Astrocyte (in vitro differentiated cells and primary cell): Measurements from ENCODE around the gene PIK3C2G. TPM values are rescaled to one million over a fixed set of nuclear protein-coding genes. Genes with fewer than 3 reads are reported as not detected.

Experiments used
- DNase-seq: peaks from one replicate; pipeline ENCODE4 v3.0.0-alpha.2; 2010; ENCODE audit warnings: low read depth
- FAIRE-seq: peaks from 2 replicates; lab custom pipeline; 2011; peaks lifted over from hg19 to GRCh38; lab: Jason Lieb, UNC
- H2AFZ ChIP-seq: 2 replicates; pipeline ENCODE4 v1.6.0; 2012; ENCODE audit warnings: low read depth, low read length, inconsistent platforms
- H3K27ac ChIP-seq: 2 replicates; pipeline ENCODE4 v1.5.1; 2011; ENCODE audit warnings: low read depth, low read length, inconsistent platforms
- H3K27me3 ChIP-seq: 2 replicates; pipeline ENCODE4 v1.6.0; 2011; ENCODE audit warnings: low read length, inconsistent platforms; ENCODE audit not compliant: insufficient read depth
- H3K36me3 ChIP-seq: 2 replicates; pipeline ENCODE4 v1.5.1; 2011; ENCODE audit warnings: low read length, inconsistent platforms; ENCODE audit not compliant: insufficient read depth
- H3K4me1 ChIP-seq: 2 replicates; pipeline ENCODE4 v1.5.1; 2011; ENCODE audit warnings: low read length, inconsistent platforms; ENCODE audit not compliant: insufficient read depth
- H3K4me2 ChIP-seq: 2 replicates; pipeline ENCODE4 v1.6.0; 2012; ENCODE audit warnings: low read length, inconsistent platforms
- H3K4me3 ChIP-seq: 2 replicates; pipeline ENCODE4 v1.5.1; 2011; ENCODE audit warnings: low read depth, mild to moderate bottlenecking, low read length, inconsistent platforms; ENCODE audit not compliant: insufficient read depth
- H3K79me2 ChIP-seq: 2 replicates; pipeline ENCODE4 v1.6.0; 2012; ENCODE audit warnings: mild to moderate bottlenecking, low read length, inconsistent platforms; ENCODE audit not compliant: insufficient read depth
- H3K9ac ChIP-seq: 2 replicates; pipeline ENCODE4 v1.6.0; 2012; ENCODE audit warnings: mild to moderate bottlenecking, low read length, inconsistent platforms
- H3K9me3 ChIP-seq: 2 replicates; pipeline ENCODE4 v1.5.1; 2012; ENCODE audit warnings: low read depth, mild to moderate bottlenecking, low read length, inconsistent platforms; ENCODE audit not compliant: insufficient read depth
- H4K20me1 ChIP-seq: 2 replicates; pipeline ENCODE4 v1.6.0; 2012; ENCODE audit warnings: low read length, inconsistent platforms; ENCODE audit not compliant: insufficient read depth
- H3K27ac Mint-ChIP-seq: one replicate; pipeline ENCODE4 v1.8.0; 2021; ENCODE audit warnings: mild to moderate bottlenecking, mixed read lengths; ENCODE audit not compliant: unreplicated experiment
- H3K27me3 Mint-ChIP-seq: one replicate; pipeline ENCODE4 v1.8.0; 2021; ENCODE audit warnings: low read depth, mixed read lengths; ENCODE audit not compliant: unreplicated experiment
- H3K36me3 Mint-ChIP-seq: one replicate; pipeline ENCODE4 v1.8.0; 2021; ENCODE audit warnings: low read depth, mixed read lengths; ENCODE audit not compliant: unreplicated experiment
- H3K4me1 Mint-ChIP-seq: one replicate; pipeline ENCODE4 v1.8.0; 2021; ENCODE audit warnings: low read depth, mixed read lengths; ENCODE audit not compliant: unreplicated experiment
- H3K4me3 Mint-ChIP-seq: one replicate; pipeline ENCODE4 v1.8.0; 2021; ENCODE audit warnings: mild to moderate bottlenecking, moderate library complexity, mixed read lengths; ENCODE audit not compliant: unreplicated experiment
- H3K9me3 Mint-ChIP-seq: one replicate; pipeline ENCODE4 v1.8.0; 2021; ENCODE audit warnings: mild to moderate bottlenecking, mixed read lengths; ENCODE audit not compliant: unreplicated experiment
- CTCF ChIP-seq: IDR thresholded peaks from 2 replicates; pipeline ENCODE4 v1.5.1; 2011; ENCODE audit warnings: low read depth, mild to moderate bottlenecking, inconsistent platforms, low read length, moderate library complexity; ENCODE audit not compliant: insufficient read depth
- EZH2 ChIP-seq: IDR thresholded peaks from 2 replicates; pipeline ENCODE4 v1.6.1; 2012; ENCODE audit warnings: mild to moderate bottlenecking, low read length, inconsistent platforms; ENCODE audit not compliant: insufficient read depth
- total RNA-seq: library from RNA; stranded (reverse); gene quantifications from 2 replicates; pipeline ENCODE4 v1.2.1, GENCODE V29; 2021

PIK3C2G gene
- total RNA-seq, 1 donor from 2014 or later = 0.05 TPM

- Histone ChIP-seq H3K4me2 (no peak overlapping the region), H3K9ac (no peak overlapping the region), H3K9me3 (no peaks in the 10 kb centered on the region), H3K4me1 (peaks cover 9% of the 10 kb centered on the region), H3K4me3 (no peak overlapping the region), H3K79me2 (no peaks in the 10 kb centered on the region), H4K20me1 (no peaks in the 10 kb centered on the region), H3K36me3 (no peaks in the 10 kb centered on the region), H3K27me3 (no peaks in the 10 kb centered on the region), H3K27ac (no peak overlapping the region), H2AFZ (no peak overlapping the region)
- Mint-ChIP-seq H3K4me1 (peaks cover 10% of the 10 kb centered on the region), H3K4me3 (no peak overlapping the region), H3K27me3 (no peaks in the 10 kb centered on the region), H3K36me3 (no peaks in the 10 kb centered on the region), H3K27ac (no peak overlapping the region), H3K9me3 (no peaks in the 10 kb centered on the region)
- FAIRE-seq (no peak), DNase-seq (no peak)
- TF ChIP-seq EZH2 (no peak), CTCF (no peak)
Observed at GRCh38 chr12:18472304-18472703, 211.0 kb downstream of the PIK3C2G start.

DNA sequence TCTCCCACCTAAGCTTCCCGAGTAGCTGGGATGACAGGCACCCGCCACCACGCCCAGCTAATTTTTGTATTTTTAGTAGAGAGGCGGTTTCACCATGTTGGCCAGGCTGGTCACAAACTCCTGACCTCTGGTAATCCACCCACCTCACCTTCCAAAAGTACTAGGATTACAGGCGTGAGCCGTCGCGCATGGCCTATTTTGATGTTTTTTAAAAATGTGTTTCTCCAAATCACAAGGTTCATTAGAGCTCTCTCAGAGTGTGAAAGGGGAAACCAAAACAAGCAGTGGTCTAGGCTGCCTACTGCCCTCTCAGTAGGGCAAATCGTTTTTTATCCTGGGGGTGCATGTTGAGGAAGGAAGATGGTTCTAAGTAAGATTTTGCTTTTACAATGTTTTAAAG lies 211.5 kb downstream of the PIK3C2G start:
- Histone ChIP-seq H3K36me3 (no peaks in the 10 kb centered on the region), H4K20me1 (no peaks in the 10 kb centered on the region), H2AFZ (no peak overlapping the region), H3K79me2 (no peaks in the 10 kb centered on the region), H3K27me3 (no peaks in the 10 kb centered on the region), H3K27ac (no peak overlapping the region), H3K9ac (no peak overlapping the region), H3K9me3 (no peaks in the 10 kb centered on the region), H3K4me2 (no peak overlapping the region), H3K4me3 (no peak overlapping the region), H3K4me1 (peaks cover 9% of the 10 kb centered on the region)
- DNase-seq = no peak
- H3K4me1 Mint-ChIP-seq = peaks cover 9% of the 10 kb centered on the region
- no peaks in the 10 kb centered on the region for H3K9me3 Mint-ChIP-seq
- TF ChIP-seq CTCF (no peak), EZH2 (no peak)
- H3K4me3 Mint-ChIP-seq = no peak overlapping the region
- no peaks in the 10 kb centered on the region for H3K36me3 Mint-ChIP-seq
- FAIRE-seq = no peak
- no peak overlapping the region for H3K27ac Mint-ChIP-seq
- H3K27me3 Mint-ChIP-seq = no peaks in the 10 kb centered on the region

- no peak overlapping the region for H3K4me3 Mint-ChIP-seq
- Histone ChIP-seq H3K4me2 (no peak overlapping the region), H3K27ac (no peak overlapping the region), H3K27me3 (no peaks in the 10 kb centered on the region), H3K79me2 (no peaks in the 10 kb centered on the region), H3K4me3 (no peak overlapping the region), H4K20me1 (no peaks in the 10 kb centered on the region), H2AFZ (no peak overlapping the region), H3K9me3 (no peaks in the 10 kb centered on the region), H3K9ac (no peak overlapping the region), H3K4me1 (no peaks in the 10 kb centered on the region), H3K36me3 (no peaks in the 10 kb centered on the region)
- DNase-seq (no peak), FAIRE-seq (no peak)
- no peaks in the 10 kb centered on the region for H3K9me3 Mint-ChIP-seq
- H3K27me3 Mint-ChIP-seq = no peaks in the 10 kb centered on the region
- TF ChIP-seq EZH2 (no peak), CTCF (no peak)
- no peaks in the 10 kb centered on the region for H3K36me3 Mint-ChIP-seq
- H3K4me1 Mint-ChIP-seq = no peaks in the 10 kb centered on the region
- H3K27ac Mint-ChIP-seq = no peak overlapping the region
Observed at GRCh38 chr12:18476861-18477260, 215.5 kb downstream of the PIK3C2G start.
